Endothelial cell (in vitro differentiated cells): ENCODE data around the gene ADAT1. TPM values are rescaled to one million over a fixed set of nuclear protein-coding genes. Genes with fewer than 3 reads are reported as not detected.

Experiments
- DNase-seq: peaks from one replicate; pipeline ENCODE4 v3.0.0; 2021; ENCODE audit warnings: low spot score
- H3K27ac Mint-ChIP-seq: one replicate; pipeline ENCODE4 v1.8.0; 2021; ENCODE audit warnings: mixed read lengths, inconsistent platforms; ENCODE audit not compliant: unreplicated experiment
- H3K27me3 Mint-ChIP-seq: one replicate; pipeline ENCODE4 v1.8.0; 2021; ENCODE audit warnings: mild to moderate bottlenecking, moderate library complexity, mixed read lengths, inconsistent platforms; ENCODE audit not compliant: unreplicated experiment
- H3K36me3 Mint-ChIP-seq: one replicate; pipeline ENCODE4 v1.8.0; 2021; ENCODE audit warnings: mild to moderate bottlenecking, low read depth, mixed read lengths, inconsistent platforms; ENCODE audit not compliant: unreplicated experiment
- H3K4me1 Mint-ChIP-seq: one replicate; pipeline ENCODE4 v1.8.0; 2021; ENCODE audit warnings: mild to moderate bottlenecking, mixed read lengths, inconsistent platforms; ENCODE audit not compliant: unreplicated experiment
- H3K4me3 Mint-ChIP-seq: one replicate; pipeline ENCODE4 v1.8.0; 2021; ENCODE audit warnings: mild to moderate bottlenecking, mixed read lengths, inconsistent platforms; ENCODE audit not compliant: unreplicated experiment
- H3K9me3 Mint-ChIP-seq: one replicate; pipeline ENCODE4 v1.8.0; 2021; ENCODE audit warnings: mixed read lengths, inconsistent platforms; ENCODE audit not compliant: unreplicated experiment
- CTCF ChIP-seq: fragments of 200-600 bp; sonication (generic); IDR thresholded peaks from one replicate; pipeline ENCODE4 v1.5.0; 2021; ENCODE audit warnings: antibody characterized with exemption; ENCODE audit not compliant: unreplicated experiment
- total RNA-seq: library from RNA; stranded (reverse); fragmentation: NEBNext Ultra II Directional; extraction: Animal tissue kit (Norgen Biotek cat#: 25700); gene quantifications from one replicate; pipeline ENCODE4 v1.2.1, GENCODE V29; 2021; ENCODE audit not compliant: unreplicated experiment

The ADAT1 gene
- total RNA-seq, 1 donor from 2014 or later = 137 TPM

- DNase-seq = no peak
- Mint-ChIP-seq H3K4me1 (peaks cover 45% of the 10 kb centered on the region), H3K9me3 (no peaks in the 10 kb centered on the region), H3K4me3 (peak overlapping the region; percentile 57), H3K27me3 (peaks cover 4% of the 10 kb centered on the region), H3K27ac (no peak overlapping the region), H3K36me3 (peaks cover 50% of the 10 kb centered on the region)
- no peak for TF ChIP-seq CTCF
Observed at GRCh38 chr16:75572864-75573542, 50.1 kb downstream of the ADAT1 start.

GRCh38 chr16:75570396-75571065, 52.5 kb downstream of the ADAT1 start:
- Mint-ChIP-seq H3K4me3 (no peak overlapping the region), H3K4me1 (peaks cover 56% of the 10 kb centered on the region), H3K36me3 (peaks cover 51% of the 10 kb centered on the region), H3K27ac (no peak overlapping the region), H3K27me3 (peaks cover 17% of the 10 kb centered on the region), H3K9me3 (no peaks in the 10 kb centered on the region)
- no peak for TF ChIP-seq CTCF
- no peak for DNase-seq

GRCh38 chr16:75567911-75568310, 55.2 kb downstream of the ADAT1 start:
- Mint-ChIP-seq H3K9me3 (no peaks in the 10 kb centered on the region), H3K4me1 (peaks cover 48% of the 10 kb centered on the region), H3K27me3 (peaks cover 20% of the 10 kb centered on the region), H3K27ac (peak overlapping the region; percentile 87), H3K36me3 (peaks cover 34% of the 10 kb centered on the region), H3K4me3 (peak overlapping the region; percentile 100)
- TF ChIP-seq CTCF = no peak
- DNase-seq = no peak

GRCh38 chr16:75566758-75567255, 56.3 kb downstream of the ADAT1 start:
- H3K4me1 Mint-ChIP-seq = peaks cover 52% of the 10 kb centered on the region
- H3K27me3 Mint-ChIP-seq = peaks cover 18% of the 10 kb centered on the region
- peak overlapping the region; percentile 87 for H3K27ac Mint-ChIP-seq
- peaks cover 27% of the 10 kb centered on the region for H3K36me3 Mint-ChIP-seq
- no peaks in the 10 kb centered on the region for H3K9me3 Mint-ChIP-seq
- H3K4me3 Mint-ChIP-seq = peak overlapping the region; percentile 100
- TF ChIP-seq CTCF = no peak
- DNase-seq = peak; percentile 35
